NCI-H187 (cell line): ENCODE data around the gene SDC4.
A peak's percentile ranks its signal among the peaks of the same experiment; 100 is the strongest.

Experiments used
- DNase-seq, 2 experiments: peaks; one replicate each; lab custom pipeline; 2025; lab: John Stamatoyannopoulos, UW

The SDC4 gene

GRCh38 chr20:45297786-45298497 is 50.3 kb downstream of the SDC4 start:
- DNase-seq: no peak

DNA sequence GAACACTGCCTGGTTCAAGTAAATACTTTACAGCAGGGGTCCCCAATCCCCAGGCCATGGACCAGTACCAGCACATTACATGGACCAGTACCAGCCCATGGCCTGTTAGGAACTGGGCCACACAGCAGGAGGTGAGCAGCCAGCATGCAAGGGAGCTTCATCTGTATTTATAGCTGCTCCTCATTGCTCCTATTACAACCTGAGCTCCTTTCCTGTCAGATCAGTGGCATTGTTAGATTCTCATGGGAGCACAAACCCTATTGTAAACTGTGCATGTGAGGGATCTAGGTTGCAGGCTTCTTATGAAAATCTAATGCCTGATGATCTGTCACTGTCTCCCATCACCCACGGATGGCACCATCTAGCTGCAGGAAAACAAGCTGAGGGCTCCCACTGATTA is 53.6 kb downstream of the SDC4 start:
- DNase-seq: no peak

DNA sequence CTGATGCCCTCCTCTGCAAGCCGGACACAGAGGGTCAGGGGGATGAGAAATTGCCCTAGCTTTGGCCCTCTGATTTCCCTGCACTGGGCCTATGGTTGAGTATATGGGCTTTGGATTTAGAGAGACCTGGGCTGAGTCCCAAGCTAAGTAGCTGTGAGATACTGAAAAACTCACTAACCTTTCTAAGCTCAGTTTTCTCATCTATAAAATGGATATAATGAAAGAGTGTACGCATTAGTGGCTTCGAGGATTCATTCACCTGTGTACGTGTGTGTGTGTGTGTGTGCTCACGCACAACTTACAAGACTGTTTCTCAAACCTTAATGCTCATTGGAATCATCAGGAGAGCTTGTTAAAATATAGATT is 54.2 kb downstream of the SDC4 start:
- DNase-seq: no peak

DNA sequence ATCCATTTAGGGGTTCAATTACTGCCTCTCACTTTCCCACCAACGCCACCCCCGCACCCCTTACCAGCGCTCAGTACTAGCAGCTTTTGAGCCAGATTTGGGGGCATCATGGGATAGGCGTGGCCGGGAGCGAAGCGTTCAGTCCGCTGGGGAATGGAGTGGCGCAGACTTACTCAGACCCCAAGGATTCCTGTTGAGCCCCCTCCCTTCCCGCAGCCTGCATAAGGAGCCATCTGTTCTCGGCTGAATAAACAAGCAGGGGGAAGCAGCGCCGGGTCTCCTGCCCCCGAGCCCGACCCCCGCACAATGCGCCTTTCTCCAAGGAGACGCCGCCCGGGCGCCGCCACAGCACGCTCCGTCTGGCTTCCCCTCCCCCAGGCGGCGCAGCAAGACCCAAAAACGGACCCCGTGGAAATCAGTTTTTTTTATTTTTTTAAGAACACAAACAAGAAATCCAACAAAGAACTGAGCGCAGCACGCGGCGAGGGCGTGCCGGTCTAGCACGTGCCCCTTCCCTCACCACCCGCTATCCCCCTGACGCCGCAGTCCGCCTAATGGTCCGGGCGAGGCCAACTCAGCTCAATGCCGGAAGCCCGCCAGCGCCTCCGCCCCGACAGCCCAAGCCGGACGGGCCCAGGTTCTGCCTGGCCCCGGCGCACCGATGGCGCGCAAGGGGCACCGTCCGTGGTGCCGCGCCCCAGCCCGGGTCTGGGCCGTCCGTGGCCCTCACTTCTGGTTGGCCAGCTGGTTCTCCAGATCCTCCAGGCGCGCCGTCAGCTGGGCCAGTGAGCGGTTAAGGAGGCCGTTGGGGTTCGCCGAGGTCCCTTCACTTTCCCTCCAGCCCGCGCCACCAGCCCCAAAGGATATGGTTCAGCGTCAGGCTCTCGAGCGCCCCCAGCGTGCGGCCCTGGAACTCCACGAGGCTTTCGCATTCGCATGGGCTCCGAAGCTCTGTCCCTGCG is 54.9 kb downstream of the SDC4 start:
- peak in 1 of 2 experiments; percentile 6 for DNase-seq

GRCh38 chr20:45292343-45292742 is 55.9 kb downstream of the SDC4 start:
- no peak for DNase-seq

DNA sequence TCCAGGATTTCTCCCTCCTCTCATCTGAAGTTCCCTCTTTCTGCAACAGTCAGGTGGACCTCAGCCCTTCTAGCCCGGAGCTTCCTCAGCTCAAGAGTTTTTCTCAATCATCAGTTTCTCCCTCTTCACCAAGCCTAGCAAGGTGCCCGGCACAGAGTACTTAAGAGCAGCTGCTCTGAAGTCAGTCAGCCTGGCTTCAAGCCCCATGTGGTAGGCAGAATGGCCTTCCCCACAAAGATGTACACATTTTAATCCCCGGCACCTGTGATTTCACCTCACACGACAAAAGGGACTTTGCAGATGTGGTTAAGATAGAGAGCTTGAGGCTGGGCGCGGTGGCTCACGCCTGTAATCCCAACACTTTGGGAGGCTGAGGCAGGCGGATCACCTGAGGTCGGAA is 56.7 kb downstream of the SDC4 start:
- no peak for DNase-seq

- DNase-seq: peak; percentile 24 to 25
Measured at GRCh38 chr20:45290677-45291355, 57.4 kb downstream of the SDC4 start.

DNA sequence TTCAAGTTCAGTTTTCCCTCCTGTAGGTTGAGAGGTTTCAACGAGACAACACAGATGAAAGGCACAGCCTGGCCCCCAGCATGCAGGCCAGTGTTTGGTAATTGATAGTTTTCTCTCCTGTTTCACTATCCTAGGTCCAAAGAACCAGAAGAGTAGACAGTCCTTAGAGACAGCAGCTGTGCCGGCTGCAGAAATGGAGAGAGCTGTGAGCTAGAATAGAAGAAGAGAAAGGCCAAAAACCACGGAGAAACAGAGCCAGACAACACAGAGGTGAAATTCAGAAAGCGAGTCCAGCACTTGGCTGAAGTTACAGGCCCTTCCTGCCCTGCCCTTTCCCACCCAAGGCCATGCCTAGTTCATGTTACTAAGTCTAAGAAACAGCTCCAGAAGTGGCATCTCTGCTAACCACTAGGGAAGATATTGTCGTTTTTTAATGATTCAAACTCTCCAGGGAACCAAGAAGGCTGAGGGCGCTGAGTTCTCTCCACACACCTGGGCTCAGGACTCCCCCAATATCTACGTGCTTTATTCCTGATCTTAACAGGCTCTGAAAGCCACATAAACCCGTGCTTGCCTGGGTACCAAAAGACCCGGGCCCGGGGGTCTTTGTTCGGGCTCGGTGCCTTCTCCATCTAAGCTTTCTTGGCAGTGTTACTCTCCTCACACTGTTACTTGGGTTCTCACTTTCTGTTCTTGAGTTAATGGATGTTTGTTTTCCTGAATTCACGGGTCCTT is 58.1 kb downstream of the SDC4 start:
- no peak for DNase-seq

DNA sequence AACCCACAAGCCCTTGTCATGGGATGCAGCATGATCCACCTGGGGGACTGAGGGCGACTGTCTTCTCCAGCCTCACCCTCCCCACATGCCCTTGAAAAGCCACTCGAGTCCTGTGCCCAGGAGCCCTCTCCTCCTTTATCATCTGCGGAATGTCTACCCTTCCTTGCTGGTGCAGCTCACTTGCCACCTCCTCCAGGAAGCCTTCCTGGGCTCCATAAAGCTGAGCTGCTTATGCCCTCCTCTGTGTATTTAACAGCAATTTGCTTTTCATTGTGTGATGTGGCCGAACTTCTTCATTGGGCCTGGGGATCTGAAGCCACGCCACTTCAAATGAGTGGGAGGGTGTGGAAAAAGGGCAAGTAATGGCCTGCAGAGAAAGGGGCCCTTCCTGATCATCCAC is 59.4 kb downstream of the SDC4 start:
- no peak for DNase-seq

- DNase-seq: no peak
Measured at GRCh38 chr20:45288376-45288775, 59.8 kb downstream of the SDC4 start.

DNA sequence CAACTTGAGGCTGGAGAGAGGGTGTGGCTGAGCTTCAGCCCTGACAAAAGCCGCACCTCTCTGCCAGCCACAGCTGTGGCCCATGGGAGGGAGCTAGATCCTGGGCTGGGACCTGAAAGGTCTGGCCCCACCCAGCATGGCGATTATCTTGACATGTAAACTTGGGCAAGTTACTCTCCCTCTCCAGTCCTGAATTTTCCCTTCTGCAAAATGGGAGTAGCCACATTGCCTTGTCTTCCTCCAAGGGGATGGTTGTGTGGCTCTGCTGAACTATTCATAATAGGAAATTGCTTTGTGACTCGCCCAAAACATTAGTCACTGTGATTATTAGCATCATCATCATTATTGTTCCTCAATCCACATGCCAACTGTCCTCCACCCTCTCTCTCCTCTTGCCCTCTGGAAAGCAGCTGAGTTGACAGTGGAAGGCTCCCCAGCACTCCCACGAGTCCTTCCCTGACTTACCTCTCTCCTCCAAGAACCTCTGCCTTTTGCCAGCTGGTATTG is 64.6 kb downstream of the SDC4 start:
- DNase-seq: no peak

GRCh38 chr20:45282700-45283550 is 65.3 kb downstream of the SDC4 start:
- no peak for DNase-seq

DNA sequence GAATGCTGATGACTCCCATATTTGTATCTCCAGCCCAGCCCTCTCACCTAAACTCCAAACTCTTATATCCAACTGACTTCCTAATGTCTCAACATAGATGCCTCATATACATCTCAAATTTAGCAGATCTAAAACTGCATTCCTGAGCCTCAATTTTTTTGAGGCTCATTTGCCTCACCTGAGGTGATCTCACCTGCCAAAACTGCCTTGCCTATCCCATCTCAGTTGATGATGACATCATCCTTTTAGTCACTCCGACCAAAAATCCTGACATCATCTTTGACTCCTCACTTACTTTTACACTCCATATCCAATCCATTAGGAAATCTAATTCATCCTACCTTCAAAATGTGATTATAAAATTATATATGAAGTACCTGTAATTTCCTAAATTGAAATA is 68.2 kb downstream of the SDC4 start:
- DNase-seq: no peak

DNA sequence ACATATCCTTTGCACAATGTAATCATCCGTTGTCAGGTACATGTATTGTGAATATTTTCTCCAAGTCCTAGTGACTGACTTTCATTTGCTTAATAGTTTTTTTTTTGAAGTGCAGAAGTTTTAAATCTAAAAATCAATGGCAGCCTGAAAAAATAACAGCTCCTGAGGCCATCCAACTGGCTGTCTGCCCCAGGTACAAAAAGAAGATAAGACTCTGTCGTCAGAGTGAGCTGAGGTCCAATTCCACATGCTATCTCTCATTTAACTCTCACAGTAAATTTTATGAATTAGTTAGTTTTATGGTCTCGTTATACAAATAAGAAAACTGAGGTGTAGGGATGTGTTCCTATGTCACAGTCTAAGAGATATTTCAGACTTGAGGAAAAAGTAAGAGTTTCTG is 72.9 kb downstream of the SDC4 start:
- no peak for DNase-seq
